ENCODE measurements around the gene GALK1. TPM values are rescaled to one million over a fixed set of nuclear protein-coding genes. Genes with fewer than 3 reads are reported as not detected.

GALK1 gene
- total RNA-seq, 1 experiment from 2014 or later = 35.8 TPM

GRCh38 chr17:75813081-75814020 is 48.4 kb upstream of the GALK1 start:
- intact Hi-C loops (cut with micrococcal nuclease; ENCODE audit: unreplicated experiment) (no loop called here), in situ Hi-C loops (cut with HindIII; ENCODE audit: low pct_unique_long_range_greater_than_20kb, low sequenced_read_pairs) (no loop called here)
- no TSS peak for BruUV-seq (replicated peaks)
- Histone ChIP-seq H3K4me1 (ENCODE audit: control insufficient read depth, insufficient read depth, low read length) (no peaks in the 10 kb centered on the region), H3K27me3 (ENCODE audit: control insufficient read depth, insufficient read depth, low read length) (no peaks in the 10 kb centered on the region), H3K36me3 (ENCODE audit: control insufficient read depth, insufficient read depth, low read length) (no peaks in the 10 kb centered on the region), H3K4me3 (ENCODE audit: low read depth in 2 of 2, low read length in 2 of 2) (no peak overlapping the region), H3K27ac (ENCODE audit: low read length) (no peak overlapping the region), H3K9me3 (ENCODE audit: control insufficient read depth, insufficient read depth, low read depth, low read length) (no peaks in the 10 kb centered on the region)
- ChIA-PET POLR2A (no interaction called here), CTCF (no interaction called here)
- no peak for TF ChIP-seq SIN3A (IDR thresholded peaks at IDR 0.05; ENCODE audit: borderline replicate concordance, insufficient read depth, low read depth, low read length)
- TF ChIP-seq TCF7L2 (IDR thresholded peaks at IDR 0.05; ENCODE audit: low read depth, low read length) = no peak
- DNase-seq (ENCODE audit: low read depth, low spot score) (no peak), ATAC-seq (no peak)

GRCh38 chr17:75812096-75813013 is 47.4 kb upstream of the GALK1 start:
- no peak for ATAC-seq
- no peak overlapping the region for H3K4me3 ChIP-seq (ENCODE audit: low read depth in 2 of 2, low read length in 2 of 2)
- no peaks in the 10 kb centered on the region for H3K27me3 ChIP-seq (ENCODE audit: control insufficient read depth, insufficient read depth, low read length)
- no peak for TF ChIP-seq REST (IDR thresholded peaks at IDR 0.05; ENCODE audit: insufficient read depth in 1 of 2, low read depth in 2 of 2, low read length in 1 of 2)
- no peak for TF ChIP-seq POLR2AphosphoS5 (IDR thresholded peaks at IDR 0.05; ENCODE audit: low read depth, low read length)
- TF ChIP-seq SIN3A (IDR thresholded peaks at IDR 0.05; ENCODE audit: borderline replicate concordance, insufficient read depth, low read depth, low read length) = no peak
- TF ChIP-seq CTCF (IDR thresholded peaks at IDR 0.05) = no peak
- TF ChIP-seq TCF7L2 (IDR thresholded peaks at IDR 0.05; ENCODE audit: low read depth, low read length) = no peak
- no peak for DNase-seq (ENCODE audit: low read depth, low spot score)
- no peak overlapping the region for H3K27ac ChIP-seq (ENCODE audit: low read length)
- ChIA-PET POLR2A (no interaction called here), CTCF (no interaction called here)
- H3K9me3 ChIP-seq (ENCODE audit: control insufficient read depth, insufficient read depth, low read depth, low read length) = no peaks in the 10 kb centered on the region
- BruUV-seq (replicated peaks) = no TSS peak
- in situ Hi-C loops (cut with HindIII; ENCODE audit: low pct_unique_long_range_greater_than_20kb, low sequenced_read_pairs) (no loop called here), intact Hi-C loops (cut with micrococcal nuclease; ENCODE audit: unreplicated experiment) (no loop called here)
- no peaks in the 10 kb centered on the region for H3K4me1 ChIP-seq (ENCODE audit: control insufficient read depth, insufficient read depth, low read length)
- H3K36me3 ChIP-seq (ENCODE audit: control insufficient read depth, insufficient read depth, low read length) = no peaks in the 10 kb centered on the region

Data from Panc1 (cell line).